Mammary epithelial cell (primary cell): Measurements from ENCODE around the gene SLC38A3.

Experiments used
- EZH2 ChIP-seq: IDR thresholded peaks from 2 replicates; pipeline ENCODE4 v1.6.1; 2012; ENCODE audit warnings: low read length, inconsistent platforms, borderline replicate concordance
- TF ChIP-seq, protein P1 (sequence below), 2 donors: IDR thresholded peaks in 1 of 2; conservative IDR thresholded peaks in 1 of 2; 2 replicates each; pipeline ENCODE4 v1.5.1; 2011 to 2012; ENCODE audit warnings: inconsistent platforms in 2 of 2, low read length in 2 of 2, mild to moderate bottlenecking in 2 of 2, control low read depth in 1 of 2, low read depth in 1 of 2; ENCODE audit not compliant: insufficient read depth in 1 of 2; ENCODE audit errors: extremely low read depth in 1 of 2

DNA sequence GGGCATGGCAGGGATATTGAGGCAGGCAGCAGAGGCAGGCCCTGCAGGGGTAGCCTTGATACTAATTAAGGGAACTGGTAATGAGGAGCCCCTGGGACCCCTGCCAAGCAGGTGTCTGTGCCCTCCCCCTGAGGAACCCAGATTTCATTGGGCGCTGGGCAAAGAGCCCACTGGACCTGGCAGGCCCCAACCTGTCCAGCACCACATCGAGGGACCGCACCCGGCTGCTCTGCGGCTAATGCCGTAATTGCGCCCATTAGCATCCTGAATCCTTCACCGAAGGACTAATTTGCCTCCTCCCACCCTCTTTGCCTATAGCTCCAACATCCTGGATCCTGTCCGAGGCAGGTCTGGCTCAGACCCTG lies 50.2 kb downstream of the SLC38A3 start:
- TF ChIP-seq, protein P1, sequence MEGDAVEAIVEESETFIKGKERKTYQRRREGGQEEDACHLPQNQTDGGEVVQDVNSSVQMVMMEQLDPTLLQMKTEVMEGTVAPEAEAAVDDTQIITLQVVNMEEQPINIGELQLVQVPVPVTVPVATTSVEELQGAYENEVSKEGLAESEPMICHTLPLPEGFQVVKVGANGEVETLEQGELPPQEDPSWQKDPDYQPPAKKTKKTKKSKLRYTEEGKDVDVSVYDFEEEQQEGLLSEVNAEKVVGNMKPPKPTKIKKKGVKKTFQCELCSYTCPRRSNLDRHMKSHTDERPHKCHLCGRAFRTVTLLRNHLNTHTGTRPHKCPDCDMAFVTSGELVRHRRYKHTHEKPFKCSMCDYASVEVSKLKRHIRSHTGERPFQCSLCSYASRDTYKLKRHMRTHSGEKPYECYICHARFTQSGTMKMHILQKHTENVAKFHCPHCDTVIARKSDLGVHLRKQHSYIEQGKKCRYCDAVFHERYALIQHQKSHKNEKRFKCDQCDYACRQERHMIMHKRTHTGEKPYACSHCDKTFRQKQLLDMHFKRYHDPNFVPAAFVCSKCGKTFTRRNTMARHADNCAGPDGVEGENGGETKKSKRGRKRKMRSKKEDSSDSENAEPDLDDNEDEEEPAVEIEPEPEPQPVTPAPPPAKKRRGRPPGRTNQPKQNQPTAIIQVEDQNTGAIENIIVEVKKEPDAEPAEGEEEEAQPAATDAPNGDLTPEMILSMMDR (conservative IDR thresholded peaks at IDR 0.05 in 1 of 2, IDR thresholded peaks at IDR 0.05 in 1 of 2; ENCODE audit: extremely low read depth in 1 of 2, insufficient read depth in 1 of 2, low read depth in 1 of 2, low read length in 2 of 2): no peak
- TF ChIP-seq EZH2: no peak
